ENCODE data around the gene DAAM2.

The DAAM2 gene

DNA sequence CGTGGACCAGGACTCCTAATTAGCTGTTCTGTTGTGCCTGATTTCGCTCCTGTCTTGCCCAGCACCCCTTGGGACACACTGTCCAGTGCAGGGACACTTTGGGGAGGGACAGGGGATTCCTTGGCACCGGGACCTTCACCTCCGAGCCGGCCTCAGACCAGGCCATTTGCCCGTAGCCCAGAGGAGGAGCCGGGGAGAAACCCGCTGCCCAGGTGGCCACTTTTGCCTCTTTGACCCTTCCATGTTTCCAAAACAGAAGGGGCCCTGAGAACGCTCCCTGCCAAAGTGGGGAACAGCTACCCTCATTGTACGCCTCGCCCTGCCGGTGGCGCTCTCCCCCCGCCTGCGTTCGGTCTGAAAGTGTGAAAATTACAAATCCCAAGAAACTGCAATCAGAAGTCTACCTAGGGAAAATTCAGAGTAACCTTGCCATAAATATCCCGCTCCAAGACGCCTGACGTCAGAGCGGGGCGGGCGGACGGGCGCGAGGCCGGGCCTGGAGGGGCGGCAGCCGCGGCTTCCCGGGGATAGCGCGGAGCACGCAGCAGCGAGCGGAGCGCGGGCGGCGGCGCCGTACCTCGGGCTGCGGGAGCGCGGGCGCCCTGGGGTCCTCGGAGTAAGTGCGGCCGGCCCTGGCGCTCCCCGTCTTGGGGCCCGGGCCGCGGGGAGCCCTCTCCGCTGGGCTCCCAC lies at the start of gene DAAM2:
Gene DAAM2 (plus strand): TSS at position 527 of the 690 bp plus-strand sequence. CDS start 63,927 bp downstream, outside the sequence.
- peak; percentile 86 for DNase-seq (ENCODE audit: low spot score)

DNA sequence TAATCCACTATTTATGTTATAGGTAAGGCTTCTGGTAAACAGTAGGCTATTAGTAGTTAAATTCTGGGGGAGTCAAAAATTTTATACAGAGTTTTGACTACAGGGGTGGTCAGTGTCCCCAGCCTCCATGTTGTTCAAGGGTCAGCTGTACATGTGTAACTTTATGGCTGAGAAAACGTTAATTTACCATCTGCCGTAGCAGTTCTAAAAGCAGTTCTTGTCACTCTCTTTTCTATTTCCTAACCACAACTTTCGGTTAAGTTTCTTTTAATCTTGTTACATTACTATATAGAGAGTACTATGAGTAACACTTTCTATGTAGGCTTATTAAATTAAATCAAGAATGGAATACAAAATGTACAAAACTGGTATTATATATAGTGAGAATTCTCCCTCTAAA lies 45.4 kb upstream of the DAAM2 start:
- DNase-seq (ENCODE audit: low spot score): no peak

DNA sequence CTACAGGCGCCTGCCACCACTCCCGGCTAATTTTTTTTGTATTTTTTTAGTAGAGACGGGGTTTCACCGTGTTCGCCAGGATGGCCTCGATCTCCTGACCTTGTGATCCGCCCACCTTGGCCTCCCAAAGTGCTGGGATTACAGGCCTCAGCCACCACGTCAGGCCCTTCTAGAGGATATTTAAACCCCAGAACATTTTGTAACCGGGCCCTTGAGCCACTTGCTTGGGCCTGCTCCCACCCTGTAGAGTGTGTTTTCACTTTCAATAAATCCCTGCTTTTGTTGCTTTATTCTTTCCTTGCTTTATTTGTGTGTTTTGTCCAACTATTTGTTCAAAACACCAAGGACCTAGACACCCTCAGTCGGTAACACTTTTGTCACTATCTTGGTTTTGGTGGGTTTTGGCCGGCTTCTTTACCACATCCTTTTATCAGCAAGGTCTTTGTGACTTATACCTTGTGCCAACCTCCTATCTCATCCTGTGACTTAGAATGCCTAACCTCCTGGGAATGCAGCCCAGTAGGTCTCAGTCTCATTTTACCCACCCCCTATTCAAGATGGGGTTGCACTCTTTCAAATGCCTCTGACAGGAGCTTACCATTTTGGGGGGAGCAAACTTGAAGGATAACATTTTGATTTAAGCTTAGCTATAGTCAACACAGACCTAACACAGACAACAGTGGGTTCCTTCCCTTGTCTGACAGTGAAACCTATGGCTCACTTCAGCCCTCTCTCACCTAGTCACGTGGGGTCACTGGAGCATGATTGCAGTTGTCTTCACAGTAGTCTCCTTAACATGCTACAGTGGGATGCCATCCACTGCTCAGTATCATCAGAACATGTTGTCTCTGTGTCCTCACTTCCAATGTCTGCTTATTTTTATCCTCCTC lies 39.1 kb upstream of the DAAM2 start:
- DNase-seq (ENCODE audit: low spot score): no peak

DNA sequence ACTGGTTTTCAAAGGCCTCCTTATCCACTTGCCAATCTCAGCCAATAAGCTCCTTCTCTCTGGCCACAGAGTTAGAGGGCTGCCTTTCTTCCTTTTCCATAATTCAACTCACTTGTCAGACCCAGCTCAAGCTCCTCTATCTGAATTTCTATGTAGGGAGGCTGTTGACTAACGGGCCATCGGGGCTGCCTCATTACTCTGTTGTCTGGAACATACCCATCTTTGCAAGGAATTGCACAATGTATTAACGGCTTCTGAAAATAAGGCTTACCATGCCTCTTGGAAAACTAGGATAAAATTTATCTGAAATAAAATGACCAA lies 38.5 kb upstream of the DAAM2 start:
- no peak for DNase-seq (ENCODE audit: low spot score)

DNA sequence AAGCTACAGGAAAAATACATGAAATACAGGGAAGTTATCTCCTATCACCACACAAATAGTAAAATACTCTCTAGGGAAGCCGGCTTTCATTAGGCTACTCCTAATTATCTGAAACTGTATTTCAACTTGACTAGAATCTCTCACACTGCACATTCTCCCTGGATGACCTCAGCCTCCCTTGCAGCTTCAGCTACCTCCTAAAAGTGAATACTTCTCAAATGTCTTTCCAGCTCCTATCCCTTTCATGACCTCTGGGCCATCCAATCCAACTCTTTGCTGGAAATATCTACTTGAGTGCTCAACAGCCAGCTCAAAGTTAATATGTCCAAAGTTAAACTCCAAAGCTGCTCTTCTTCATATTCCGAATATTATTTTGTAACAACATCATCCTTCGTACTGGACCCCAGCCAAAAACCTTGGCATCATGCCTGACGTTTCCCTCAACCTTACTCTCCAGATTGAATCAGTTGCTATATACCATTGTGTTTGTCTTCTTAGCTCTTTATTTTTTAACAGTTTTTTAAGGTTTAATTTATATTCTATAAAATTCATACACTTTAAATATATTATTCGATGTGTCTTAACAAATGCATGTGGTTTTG lies 37.6 kb upstream of the DAAM2 start:
- DNase-seq (ENCODE audit: low spot score): no peak

DNA sequence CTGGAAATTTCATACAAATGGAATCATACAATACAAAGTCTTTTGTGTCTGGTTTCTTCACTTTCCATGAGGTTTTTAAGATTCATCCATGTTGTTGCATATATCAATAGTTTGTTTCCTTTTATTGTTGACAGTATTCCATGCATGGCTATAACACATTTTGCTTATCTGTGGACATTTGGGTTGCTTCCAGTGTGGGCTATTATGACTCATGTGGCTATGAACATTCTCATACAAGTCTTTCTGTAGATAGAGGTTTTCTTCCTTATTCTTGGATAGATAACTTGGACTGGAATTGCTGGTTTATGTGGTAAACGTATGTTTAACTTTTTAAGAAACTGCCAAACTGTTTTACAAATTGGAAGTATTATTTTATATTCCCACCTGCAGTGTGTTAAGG lies 36.9 kb upstream of the DAAM2 start:
- DNase-seq (ENCODE audit: low spot score): no peak

DNA sequence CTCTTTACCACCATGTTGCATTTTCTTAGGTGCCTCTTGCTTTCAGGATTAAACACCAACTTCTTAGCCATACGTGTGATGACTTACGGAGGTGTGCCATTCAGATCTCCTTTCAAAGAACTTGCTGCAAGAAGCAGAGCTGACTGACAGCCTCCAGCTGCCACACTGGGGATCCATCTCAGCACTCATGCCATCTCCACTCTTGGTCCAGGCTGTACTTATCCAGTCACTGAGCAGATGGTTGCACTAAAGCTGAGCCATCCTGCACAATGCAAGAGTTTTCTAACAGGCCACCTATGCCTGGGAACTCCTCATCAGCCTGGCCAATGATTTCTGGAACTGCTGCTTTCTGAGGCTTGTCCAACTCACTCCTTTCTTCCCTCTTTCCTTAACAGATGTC lies 35.6 kb upstream of the DAAM2 start:
- DNase-seq (ENCODE audit: low spot score): no peak

DNA sequence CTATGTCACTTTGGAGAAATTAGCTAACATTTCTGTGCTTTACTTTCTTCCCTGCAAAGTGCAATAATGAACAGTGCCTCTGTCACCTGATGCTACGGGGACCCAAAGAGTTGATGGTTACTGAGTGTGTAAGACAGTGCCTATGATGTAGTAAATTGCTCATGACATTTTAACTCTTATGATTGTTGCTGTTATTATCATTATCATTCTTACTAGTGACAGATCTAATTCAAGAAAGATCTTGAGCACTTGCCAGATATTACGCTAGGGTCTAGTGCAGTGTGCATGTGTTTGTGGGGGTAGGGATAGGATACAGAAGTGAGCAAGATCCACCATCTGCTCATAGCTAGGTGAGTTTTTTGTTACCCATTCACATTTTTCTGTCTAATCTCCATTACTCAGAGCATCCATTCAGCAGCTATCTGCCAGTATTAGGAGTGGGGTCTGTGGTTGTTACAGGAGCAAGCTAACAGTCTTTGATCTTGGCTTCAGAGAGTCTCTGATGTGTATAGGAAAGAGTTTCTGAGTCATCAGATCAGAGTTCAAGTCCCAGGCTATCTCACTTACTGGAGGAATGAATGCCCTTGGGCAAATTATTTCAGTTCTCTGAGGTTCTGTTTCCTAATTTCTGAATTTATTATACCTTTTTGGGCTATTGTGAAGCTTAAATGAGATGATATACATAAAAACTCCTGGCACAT lies 33.1 kb upstream of the DAAM2 start:
- no peak for DNase-seq (ENCODE audit: low spot score)

DNA sequence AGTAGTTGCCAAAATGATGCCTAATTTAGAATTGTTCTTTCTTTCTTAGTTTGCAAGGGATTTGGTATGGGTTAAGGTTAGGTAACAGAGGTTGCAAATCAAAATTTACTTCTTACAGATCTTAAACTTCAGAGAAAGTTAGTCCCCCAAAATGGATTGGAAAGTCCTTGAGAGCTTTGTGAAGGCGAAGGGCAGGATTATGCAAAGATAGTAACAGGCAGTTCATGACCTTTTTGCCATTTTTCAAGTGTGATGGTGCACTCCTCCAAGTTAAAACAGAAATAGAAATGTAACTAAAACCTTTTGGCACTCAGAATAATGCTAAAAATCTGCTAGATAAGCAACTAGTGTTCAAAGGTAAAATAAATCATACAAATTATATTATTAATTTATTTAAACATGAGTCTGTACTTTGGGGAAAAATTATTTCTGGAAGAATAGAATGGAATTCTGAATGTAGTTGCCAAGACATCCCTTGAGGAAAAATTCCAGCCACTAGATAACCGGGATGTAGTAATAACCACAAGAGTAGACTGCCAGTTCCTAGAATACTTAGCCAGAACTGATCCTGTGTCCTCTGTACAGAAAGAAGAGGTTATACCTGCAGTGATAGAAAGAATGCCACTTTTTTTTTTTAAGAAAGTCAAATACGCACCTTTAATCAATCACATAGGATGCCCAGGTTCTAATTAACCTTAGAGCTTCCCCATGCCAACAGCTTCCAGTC lies 31.8 kb upstream of the DAAM2 start:
- no peak for DNase-seq (ENCODE audit: low spot score)

DNA sequence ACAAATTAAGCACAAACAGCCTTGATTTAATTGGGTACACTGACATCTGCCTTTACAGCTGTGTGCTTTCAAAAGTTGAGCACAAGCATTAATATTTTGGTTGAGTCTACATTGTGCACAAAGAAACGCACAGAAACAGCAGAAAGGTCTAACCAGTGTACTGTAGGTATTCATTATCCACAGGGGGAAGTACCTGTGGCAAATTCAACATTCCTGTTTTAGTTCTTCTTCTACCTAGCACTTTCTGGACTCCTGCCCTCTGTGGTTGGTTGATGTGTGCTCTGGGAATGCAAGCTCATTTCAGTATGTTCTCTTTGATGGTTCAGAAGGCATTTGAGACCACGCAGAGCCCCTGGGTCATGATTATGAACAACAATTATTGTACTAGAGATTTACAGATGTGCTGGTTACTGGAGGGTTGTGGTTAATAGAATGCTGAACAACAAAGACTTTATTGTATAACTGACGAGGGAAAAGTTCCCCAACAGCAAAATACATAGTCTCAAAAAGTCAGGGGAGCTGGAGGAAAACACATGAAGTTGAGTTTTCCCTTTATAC lies 26.6 kb upstream of the DAAM2 start:
- no peak for DNase-seq (ENCODE audit: low spot score)

DNA sequence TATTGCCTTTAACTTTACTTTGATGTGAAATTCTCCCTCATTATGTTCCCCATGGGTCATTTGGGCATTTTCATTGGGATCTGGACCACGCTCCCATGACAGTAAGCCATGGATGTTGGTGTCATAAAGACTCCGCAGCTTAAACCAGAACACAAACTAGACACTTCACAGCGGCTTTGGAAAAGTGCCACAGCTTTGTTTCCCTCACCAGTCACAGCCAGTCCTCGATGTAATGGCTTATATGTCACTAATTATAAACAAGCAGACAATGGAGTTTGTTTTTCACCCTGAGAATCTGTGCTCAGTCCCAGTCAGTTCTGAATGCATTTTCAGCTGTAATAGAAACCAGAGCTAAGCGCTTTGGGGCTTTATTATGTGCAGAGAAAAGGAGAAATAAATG lies 23.2 kb upstream of the DAAM2 start:
- DNase-seq (ENCODE audit: low spot score): no peak

DNA sequence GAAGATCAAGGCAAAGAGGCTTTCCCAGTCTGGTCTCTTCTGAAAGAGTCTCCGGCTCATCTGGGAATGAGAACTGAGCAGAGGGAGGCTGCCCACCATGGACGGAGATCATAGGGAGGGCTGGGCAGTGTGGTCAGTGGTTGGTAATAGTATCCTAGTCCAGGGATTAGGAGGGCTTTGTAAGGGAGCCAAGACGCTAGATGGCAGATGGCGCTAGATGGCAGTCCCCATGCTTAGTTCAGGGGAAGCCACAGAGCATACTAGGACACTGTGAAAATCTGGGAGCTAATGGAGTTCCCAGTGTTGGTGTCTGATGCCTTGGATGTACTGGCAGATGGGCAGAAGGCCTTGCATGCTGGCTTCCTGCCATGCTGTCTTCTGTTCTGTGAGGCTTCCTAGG lies 21.7 kb upstream of the DAAM2 start:
- no peak for DNase-seq (ENCODE audit: low spot score)

DNA sequence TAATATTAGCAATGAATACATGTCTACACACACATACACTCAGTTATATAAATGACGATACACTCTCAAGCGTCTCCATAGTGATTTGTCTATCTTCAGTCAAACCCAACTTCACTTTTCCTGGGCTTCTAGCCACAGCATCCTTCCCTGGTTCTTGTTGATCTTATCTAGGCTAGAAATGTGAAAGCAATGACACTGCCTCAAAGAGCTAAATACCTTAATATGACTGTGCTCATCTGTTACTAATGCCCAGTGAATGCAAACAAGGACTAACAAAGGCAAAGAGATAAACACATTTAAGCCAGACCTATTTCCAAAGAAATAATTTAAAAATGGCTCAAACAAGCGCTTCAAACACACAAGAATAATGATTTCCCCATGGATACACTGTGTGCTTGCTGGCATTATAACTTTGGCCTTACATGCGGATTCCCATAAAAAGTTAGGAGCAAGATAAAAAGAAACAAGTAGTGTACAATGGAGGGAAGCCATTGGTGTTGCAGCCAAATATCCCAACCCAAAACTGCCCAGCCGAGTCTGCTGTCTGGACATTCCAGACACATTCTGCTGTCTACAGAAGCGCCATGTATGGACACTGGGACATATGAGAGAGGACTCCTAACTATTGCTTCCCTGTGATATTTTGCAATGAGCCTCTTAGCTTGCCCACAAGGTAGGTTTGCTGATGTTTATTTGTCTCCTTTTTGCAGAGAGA lies 19.5 kb upstream of the DAAM2 start:
- no peak for DNase-seq (ENCODE audit: low spot score)

DNA sequence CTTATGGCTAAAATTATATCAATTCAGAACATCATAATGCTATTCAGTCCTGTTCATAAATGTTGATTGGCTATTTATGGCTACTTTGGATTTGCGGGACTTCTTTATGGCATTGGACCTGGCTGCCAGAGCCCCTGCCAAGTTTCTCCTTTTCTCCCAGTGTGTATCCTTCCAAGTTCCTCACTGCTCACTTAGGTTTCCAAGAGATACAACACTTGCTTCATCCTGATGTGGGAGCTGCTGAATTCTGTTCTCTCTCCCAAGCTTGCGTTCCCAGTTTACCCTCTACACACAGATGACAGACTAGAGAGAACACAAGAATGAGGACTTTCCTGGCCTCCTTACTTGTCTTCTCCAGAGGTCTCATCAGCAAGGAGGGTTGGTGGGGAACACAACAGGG lies 18.4 kb upstream of the DAAM2 start:
- no peak for DNase-seq (ENCODE audit: low spot score)

DNA sequence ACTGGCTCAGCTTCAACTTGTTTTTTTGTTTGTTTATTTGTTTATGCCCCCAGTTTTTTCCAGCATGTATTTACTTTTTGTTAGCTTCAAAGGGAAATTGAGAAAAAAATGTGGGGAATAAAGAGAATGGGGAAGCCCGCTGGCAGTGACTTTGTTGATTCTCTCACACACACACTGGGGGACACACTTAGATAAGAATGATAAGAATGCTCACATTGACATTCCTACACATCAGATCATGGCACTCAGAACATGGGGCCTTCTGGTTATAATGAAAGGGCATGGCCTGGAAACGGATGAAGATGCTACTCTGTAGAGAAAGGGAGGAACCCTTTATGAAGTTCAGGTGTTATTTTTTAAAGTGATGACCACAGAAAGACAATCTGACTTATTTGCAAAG lies 15.6 kb upstream of the DAAM2 start:
- no peak for DNase-seq (ENCODE audit: low spot score)

DNA sequence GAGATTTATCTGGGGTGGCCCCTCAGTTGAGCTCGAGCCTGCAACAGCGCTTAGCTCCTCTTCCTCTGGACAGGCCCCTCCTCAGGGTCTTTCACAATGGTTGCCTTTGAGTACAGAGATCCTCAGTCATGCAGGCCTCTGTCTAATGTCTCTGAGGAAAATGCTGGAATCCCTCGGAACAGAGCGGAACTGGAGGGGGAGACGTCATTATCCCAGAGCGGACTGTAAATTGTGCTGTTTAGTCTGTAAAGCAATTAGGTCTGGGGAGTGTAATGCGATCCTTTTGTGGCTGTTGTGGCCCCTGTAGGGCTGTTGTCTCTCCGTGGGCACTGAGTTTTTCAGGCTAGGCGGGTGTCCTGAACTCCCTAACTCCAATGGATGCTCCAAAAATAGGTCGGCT lies 15.0 kb upstream of the DAAM2 start:
- no peak for DNase-seq (ENCODE audit: low spot score)

DNA sequence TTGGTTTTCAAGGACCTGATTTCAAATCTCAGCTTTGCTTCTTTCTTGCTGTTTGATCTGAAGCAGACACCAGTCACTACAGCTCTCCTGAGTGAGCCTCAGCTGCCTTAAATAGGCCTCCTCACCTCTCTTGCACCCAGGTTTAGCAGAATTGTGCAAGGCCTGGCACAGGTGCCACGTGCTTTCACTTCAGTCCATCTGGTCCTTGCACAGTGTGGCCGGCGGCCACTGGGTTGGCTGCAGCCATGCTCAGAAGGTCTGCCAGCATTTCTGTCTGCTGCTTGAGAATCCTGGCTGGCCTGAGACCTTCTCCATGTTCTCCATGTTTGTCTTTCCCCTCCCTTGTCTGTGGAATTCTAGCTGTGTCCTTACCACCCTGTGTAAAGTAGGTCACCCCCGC lies 14.5 kb upstream of the DAAM2 start:
- no peak for DNase-seq (ENCODE audit: low spot score)

DNA sequence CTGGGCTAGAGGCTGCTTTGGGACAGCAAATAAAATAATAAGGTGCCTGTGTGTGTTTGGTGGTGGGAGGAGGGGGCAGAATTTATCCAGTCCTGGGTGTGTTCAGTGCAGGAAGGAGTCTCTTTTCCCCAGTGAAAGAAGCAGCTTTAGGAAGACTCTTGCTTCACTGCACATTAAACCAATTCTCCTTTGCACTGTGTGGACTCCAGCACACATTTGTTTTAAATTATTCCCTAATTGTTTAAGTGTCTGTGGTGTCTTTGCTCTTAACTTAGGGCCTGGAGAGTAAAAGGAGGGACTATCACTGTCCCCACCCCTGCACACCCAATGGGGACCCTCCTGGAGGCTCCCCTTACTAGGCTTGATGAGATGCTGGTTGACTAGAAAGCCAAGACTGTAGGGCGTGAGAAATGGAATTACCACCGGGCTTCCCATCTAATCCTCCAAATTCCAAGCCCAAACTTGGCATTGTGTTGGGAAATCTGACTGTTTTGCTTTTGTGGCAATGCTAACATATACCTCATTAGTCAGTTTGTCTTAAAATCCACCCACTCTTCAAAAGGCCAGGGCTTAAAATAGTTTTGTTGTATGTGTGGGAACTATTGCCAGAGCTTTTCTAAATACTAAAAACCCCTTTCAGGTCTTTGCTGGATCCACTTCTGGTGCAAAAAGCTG lies 13.5 kb upstream of the DAAM2 start:
- DNase-seq (ENCODE audit: low spot score): no peak

DNA sequence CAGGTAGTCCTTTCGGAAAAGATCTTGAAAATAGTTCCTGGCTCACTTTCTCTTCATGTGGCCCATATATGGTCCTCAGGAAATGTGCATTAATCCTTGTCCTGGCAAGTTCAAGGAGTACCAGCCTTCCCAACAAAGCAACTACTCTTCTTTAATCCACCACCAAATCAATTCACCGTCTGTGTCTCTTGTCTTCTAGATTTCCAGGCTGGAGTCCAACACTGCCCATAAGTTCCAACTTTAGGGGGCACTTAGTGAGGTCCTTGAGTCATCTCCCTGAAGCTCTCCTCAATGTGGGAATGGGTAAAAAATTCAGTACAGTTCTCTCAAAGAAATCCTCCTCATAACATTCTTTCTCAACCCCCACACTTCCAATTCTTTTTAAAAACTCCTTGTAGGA lies 6.9 kb upstream of the DAAM2 start:
- DNase-seq (ENCODE audit: low spot score): no peak

DNA sequence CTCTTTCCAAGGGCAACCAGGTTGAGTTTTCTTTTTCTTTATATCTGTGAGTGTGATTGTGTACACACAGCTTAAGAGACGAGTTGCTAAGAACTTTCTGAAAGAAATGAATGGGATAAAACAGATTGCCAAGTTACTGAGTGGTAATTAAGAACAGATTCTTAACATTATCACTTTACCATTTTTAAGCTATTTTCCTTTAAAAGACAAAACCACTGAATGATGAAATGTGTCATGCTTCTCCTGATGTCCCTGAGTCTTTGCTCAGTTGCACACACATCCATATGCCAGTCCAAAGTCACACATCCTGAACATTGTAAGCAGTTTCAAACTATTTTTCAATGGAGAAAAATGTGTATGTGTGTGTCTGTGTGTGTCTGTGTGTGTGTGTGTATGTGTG lies 5.5 kb upstream of the DAAM2 start:
- no peak for DNase-seq (ENCODE audit: low spot score)
